Measurements from ENCODE around the gene XRCC1. TPM values are rescaled to one million over a fixed set of nuclear protein-coding genes. Genes with fewer than 3 reads are reported as not detected.
"Not testable (repeated sequence)": the region's sequence is repeated elsewhere in the genome, so short reads cannot be mapped to it uniquely, and the experiment has no call there.

The XRCC1 gene
- total RNA-seq, 1 donor from 2014 or later: 15.6 TPM

- no peak for DNase-seq (ENCODE audit: low read depth)
These were observed 890 bp upstream of the XRCC1 start for GRCh38 chr19:43575955-43576878.

- peak; percentile 69 for DNase-seq (ENCODE audit: low read depth)
These were observed 737 bp downstream of the XRCC1 start for GRCh38 chr19:43574424-43575155.

- peak; percentile 16 for DNase-seq (ENCODE audit: low read depth)
These were observed 3.1 kb downstream of the XRCC1 start for GRCh38 chr19:43572171-43572588.

GRCh38 chr19:43570174-43570791 is 5.0 kb downstream of the XRCC1 start:
- DNase-seq (ENCODE audit: low read depth): no peak

DNA sequence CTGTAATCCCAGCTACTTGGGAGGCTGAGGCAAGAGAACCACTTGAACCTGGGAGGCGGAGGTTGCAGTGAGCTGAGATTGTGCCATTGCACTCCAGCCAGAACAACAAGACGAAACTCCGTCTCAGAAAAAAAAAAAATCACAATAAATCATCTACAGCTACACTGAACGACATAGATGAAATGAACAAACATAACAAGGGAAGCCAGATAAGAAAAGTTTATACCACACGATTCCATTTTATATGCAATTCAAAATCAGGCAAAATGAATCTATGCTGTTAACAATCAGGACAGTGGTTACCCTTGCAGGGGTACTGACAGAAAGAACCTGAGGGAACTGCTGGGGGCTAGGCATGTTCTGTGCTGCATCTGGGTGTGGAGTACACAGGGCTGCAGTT is 5.7 kb downstream of the XRCC1 start:
- DNase-seq (ENCODE audit: low read depth): no peak

GRCh38 chr19:43564800-43565199 is 10.5 kb downstream of the XRCC1 start:
- DNase-seq (ENCODE audit: low read depth): no peak

- DNase-seq (ENCODE audit: low read depth): no peak
These were observed 11.4 kb downstream of the XRCC1 start for GRCh38 chr19:43563816-43564457.

DNA sequence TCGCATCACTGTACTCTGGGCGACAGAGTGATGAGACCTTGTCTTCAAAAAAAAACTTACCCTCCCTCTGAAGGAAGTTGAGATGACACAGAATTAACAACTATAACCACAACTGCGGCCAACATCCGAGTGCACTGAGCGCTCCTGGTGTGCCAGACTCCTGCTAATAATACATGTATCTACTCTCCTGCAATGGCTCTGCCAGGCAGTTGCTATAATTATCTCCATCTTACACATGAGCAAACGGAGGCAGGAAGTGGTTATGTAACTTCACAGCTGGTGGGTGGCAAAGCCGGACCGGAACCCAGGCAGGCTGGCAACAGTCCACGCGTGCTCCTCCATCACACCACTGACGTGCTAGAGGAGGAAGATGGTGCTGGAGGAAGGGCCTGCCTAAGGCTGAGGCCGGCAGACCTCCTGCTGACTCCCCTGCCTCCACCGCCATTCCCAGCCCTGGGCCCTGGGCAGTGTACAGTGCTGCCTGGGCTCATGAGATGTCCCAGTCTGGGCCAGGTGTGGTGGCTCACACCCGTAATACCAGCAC is 12.6 kb downstream of the XRCC1 start:
- peak; percentile 65 for DNase-seq (ENCODE audit: low read depth)

DNA sequence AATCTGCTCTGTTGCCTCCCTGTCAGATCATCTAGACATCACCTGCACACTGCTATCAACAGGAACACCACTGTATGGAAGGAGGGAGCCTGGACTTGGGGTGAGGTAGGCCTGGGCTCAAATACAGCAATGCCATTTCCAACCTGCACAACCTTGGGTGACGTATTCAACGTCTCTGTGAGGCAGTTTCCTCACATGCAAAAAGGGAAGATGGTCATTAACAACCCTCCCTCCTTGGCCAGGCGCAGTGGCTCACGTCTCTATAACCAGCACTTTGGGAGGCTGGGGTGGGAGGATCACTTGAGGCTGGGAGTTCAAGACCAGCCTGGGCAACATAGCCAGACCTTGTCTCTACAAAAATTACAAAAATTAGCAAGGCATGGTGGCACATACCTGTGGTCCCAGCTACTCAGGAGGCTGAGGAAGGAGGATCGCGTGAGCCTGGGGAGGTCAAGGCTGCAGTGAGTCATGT is 13.1 kb downstream of the XRCC1 start:
- no peak for DNase-seq (ENCODE audit: low read depth)

GRCh38 chr19:43561139-43561970 is 14.0 kb downstream of the XRCC1 start:
- no peak for DNase-seq (ENCODE audit: low read depth)

DNA sequence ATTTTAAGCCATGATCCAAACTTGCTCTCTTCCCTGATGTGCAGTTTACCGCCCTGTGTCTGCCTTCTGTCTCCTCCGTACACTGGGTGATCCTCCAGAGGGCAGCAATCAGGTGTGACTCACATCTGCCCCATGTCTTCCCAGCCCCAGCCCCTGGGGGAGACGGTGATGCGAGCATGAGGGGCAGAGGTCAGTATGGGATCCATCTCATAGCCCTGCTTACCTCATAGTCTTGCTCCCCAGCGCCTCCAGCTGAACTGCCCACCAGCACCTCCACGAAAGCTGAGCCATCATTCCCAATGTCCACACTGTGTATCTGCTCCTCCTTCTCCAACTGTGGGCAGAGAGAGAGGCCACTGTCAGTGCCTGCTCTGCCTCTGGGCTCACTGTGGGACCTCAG is 14.6 kb downstream of the XRCC1 start:
- DNase-seq (ENCODE audit: low read depth): no peak

GRCh38 chr19:43555185-43555770 is 20.0 kb downstream of the XRCC1 start:
- DNase-seq (ENCODE audit: low read depth): peak; percentile 59

DNA sequence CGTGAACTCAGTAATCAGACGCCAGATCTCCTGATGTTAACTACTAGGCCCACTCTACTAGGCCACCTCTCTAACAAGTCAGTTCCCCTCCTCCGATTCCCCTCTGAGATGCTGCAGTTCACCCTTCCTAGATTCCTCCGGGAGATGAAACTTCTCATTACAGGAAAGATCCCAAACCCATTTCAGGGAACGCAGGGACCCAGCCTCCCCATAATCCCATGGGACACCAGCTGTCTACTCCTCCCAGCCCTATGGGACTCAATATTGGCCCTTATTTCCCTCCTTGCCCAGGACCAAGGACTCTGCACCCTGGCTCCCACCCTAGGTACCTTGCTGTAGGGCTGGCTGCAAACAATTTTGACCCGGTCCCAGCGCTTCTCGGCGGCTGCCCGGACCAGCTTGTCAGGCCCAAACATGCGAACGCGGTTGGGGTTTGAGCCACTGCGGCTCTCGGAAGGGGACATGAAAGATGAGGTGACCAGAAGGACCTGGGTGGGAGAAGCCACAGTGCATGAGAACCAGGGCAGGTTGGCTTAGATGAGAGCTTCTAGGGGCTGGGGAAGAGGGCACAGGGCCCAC is 20.9 kb downstream of the XRCC1 start:
- no peak for DNase-seq (ENCODE audit: low read depth)

GRCh38 chr19:43553656-43554055 is 21.7 kb downstream of the XRCC1 start:
- no peak for DNase-seq (ENCODE audit: low read depth)

DNA sequence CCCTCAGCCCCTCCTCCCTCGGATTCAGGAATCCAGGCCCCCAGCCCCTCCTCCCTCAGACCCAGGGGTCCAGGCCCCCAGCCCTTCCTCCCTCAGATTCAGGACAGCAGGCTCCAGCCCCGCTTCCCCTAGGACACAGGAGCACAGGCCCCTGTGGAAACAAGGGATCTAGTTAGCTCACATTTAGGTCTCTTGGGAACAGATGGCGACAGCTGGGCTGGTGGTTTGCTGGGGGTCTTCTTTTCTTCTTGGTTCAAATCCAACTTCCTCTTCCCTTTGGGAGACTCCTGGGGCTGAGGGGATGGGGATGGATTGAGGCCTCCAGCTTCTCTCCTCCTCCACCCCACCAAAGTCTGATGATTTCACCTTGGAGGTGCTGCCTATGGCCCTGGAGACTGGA is 22.7 kb downstream of the XRCC1 start:
- no peak for DNase-seq (ENCODE audit: low read depth)

- DNase-seq (ENCODE audit: low read depth): no peak
These were observed 23.2 kb downstream of the XRCC1 start for GRCh38 chr19:43552198-43552450.

GRCh38 chr19:43551399-43552197 is 23.7 kb downstream of the XRCC1 start:
- no peak for DNase-seq (ENCODE audit: low read depth)

DNA sequence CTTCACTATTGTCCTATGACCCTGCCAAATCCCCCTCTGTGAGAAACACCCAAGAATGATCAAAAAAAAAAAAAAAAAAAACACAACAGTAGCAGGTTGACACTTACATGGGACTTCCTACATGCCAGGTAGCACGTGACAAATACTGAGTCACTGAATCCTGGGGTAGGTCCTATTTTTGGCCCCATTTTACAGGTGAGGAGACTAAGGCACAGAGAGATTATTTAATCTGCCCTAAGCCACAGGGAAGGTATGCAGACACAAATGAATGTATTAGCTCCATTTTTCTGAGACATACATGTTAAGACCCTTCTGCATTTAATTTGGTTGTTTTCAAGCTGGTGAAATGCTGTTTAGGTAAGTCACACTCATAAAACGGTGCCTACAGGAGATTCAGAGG is 26.6 kb downstream of the XRCC1 start:
- no peak for DNase-seq (ENCODE audit: low read depth)

DNA sequence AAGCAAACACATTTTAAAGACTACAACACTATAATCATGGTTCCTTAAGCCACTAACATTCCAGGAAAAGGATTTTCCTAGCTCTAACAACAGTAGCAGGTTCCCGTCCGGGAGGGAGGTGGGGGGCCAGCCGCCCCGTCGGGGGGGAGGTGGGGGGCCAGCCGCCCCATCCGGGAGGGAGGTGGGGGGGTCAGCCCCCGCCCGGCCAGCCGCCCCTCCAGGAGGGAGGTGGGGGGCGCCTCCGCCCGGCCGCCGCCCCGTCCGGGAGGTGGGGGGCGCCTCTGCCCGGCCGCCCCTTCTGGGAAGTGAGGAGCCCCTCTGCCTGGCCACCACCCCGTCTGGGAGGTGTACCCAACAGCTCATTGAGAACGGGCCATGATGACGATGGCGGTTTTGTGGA is 27.4 kb downstream of the XRCC1 start:
- not testable (repeated sequence) for DNase-seq (ENCODE audit: low read depth)
